Neural progenitor cell (in vitro differentiated cells): ENCODE data around the gene TGFB2.

Experiments
- EZH2 ChIP-seq: fragments of 200-600 bp; sonication (generic); IDR thresholded peaks from 2 replicates; pipeline ENCODE4 v1.6.1; 2017; ENCODE audit warnings: antibody characterized with exemption, mild to moderate bottlenecking, moderate library complexity
- EZH2phosphoT487 ChIP-seq: fragments of 200-600 bp; sonication (generic); IDR thresholded peaks from 2 replicates; pipeline ENCODE4 v1.6.1; 2017; ENCODE audit warnings: antibody characterized with exemption
- TF ChIP-seq, protein P1 (sequence below): fragments of 200-600 bp; sonication (generic); IDR thresholded peaks from 2 replicates; pipeline ENCODE4 v1.5.1; 2017; ENCODE audit warnings: antibody characterized with exemption, mild to moderate bottlenecking

DNA sequence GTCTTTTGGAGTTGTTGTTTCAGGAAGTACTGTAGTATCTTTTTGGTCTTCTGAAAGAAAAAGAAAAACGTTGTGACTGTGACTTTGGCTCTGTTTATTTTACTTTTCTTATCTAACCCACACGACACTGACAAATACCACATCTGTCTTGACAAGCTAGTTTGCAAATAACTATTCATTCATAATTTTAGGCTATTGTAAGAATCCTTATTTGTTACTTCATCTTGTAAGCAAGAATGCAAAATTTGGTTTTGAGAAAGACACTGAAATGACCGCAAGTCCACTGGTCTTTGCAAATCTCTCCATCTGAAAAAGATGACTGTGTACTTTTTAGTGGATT is 12.7 kb downstream of the TGFB2 start:
- TF ChIP-seq, protein P1, sequence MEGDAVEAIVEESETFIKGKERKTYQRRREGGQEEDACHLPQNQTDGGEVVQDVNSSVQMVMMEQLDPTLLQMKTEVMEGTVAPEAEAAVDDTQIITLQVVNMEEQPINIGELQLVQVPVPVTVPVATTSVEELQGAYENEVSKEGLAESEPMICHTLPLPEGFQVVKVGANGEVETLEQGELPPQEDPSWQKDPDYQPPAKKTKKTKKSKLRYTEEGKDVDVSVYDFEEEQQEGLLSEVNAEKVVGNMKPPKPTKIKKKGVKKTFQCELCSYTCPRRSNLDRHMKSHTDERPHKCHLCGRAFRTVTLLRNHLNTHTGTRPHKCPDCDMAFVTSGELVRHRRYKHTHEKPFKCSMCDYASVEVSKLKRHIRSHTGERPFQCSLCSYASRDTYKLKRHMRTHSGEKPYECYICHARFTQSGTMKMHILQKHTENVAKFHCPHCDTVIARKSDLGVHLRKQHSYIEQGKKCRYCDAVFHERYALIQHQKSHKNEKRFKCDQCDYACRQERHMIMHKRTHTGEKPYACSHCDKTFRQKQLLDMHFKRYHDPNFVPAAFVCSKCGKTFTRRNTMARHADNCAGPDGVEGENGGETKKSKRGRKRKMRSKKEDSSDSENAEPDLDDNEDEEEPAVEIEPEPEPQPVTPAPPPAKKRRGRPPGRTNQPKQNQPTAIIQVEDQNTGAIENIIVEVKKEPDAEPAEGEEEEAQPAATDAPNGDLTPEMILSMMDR = no peak
- TF ChIP-seq EZH2 (no peak), EZH2phosphoT487 (no peak)
